Stimulated activated naive CD8-positive, alpha-beta T cell treated with anti-CD3 and anti-CD28 coated beads, Interleukin-15, Interleukin-2, amounts not matched to agents 100 ng/mL and 50 ng/mL, for 24 hours (primary cell): ENCODE data around the gene COMMD4.
A peak's percentile ranks its signal among the peaks of the same experiment; 100 is the strongest.
"Not testable (repeated sequence)": the region's sequence is repeated elsewhere in the genome, so short reads cannot be mapped to it uniquely, and the experiment has no call there.

Source experiments
- H3K27ac Mint-ChIP-seq: one replicate; pipeline ENCODE4 v1.8.0; 2021; ENCODE audit warnings: mild to moderate bottlenecking, mixed read lengths
- H3K27me3 Mint-ChIP-seq: one replicate; pipeline ENCODE4 v1.8.0; 2021; ENCODE audit warnings: mixed read lengths
- H3K36me3 Mint-ChIP-seq: one replicate; pipeline ENCODE4 v1.8.0; 2021; ENCODE audit warnings: low read depth, mixed read lengths
- H3K4me1 Mint-ChIP-seq: one replicate; pipeline ENCODE4 v1.8.0; 2021; ENCODE audit warnings: low read depth, mixed read lengths
- H3K4me3 Mint-ChIP-seq: one replicate; pipeline ENCODE4 v1.8.0; 2021; ENCODE audit warnings: mild to moderate bottlenecking, mixed read lengths
- H3K9me3 Mint-ChIP-seq: one replicate; pipeline ENCODE4 v1.8.0; 2021; ENCODE audit warnings: mixed read lengths

Gene COMMD4

GRCh38 chr15:75335705-75336355, at the start of gene COMMD4:
TSS of gene COMMD4 (plus strand) at chr15:75336063. CDS start at chr15:75336090, 27 bp downstream.
- Mint-ChIP-seq H3K27me3 (no peaks in the 10 kb centered on the region), H3K27ac (peak within 1 kb of the TSS; percentile 90), H3K36me3 (peaks cover 9% of the 10 kb centered on the region), H3K4me3 (peak within 1 kb of the TSS; percentile 92), H3K9me3 (no peaks in the 10 kb centered on the region), H3K4me1 (peaks cover 23% of the 10 kb centered on the region)

- not testable (repeated sequence) for H3K4me1 Mint-ChIP-seq, H3K9me3 Mint-ChIP-seq, H3K36me3 Mint-ChIP-seq, H3K4me3 Mint-ChIP-seq, H3K27ac Mint-ChIP-seq, H3K27me3 Mint-ChIP-seq
Measured at GRCh38 chr15:75293660-75294059, 42.2 kb upstream of the COMMD4 start.

- not testable (repeated sequence) for H3K4me1 Mint-ChIP-seq, H3K9me3 Mint-ChIP-seq, H3K36me3 Mint-ChIP-seq, H3K4me3 Mint-ChIP-seq, H3K27me3 Mint-ChIP-seq, H3K27ac Mint-ChIP-seq
Measured at GRCh38 chr15:75298541-75299310, 37.1 kb upstream of the COMMD4 start.

GRCh38 chr15:75299311-75299688, 36.6 kb upstream of the COMMD4 start:
- not testable (repeated sequence) for H3K4me1 Mint-ChIP-seq, H3K36me3 Mint-ChIP-seq

GRCh38 chr15:75300026-75300425, 35.8 kb upstream of the COMMD4 start:
- not testable (repeated sequence) for H3K9me3 Mint-ChIP-seq, H3K36me3 Mint-ChIP-seq, H3K4me3 Mint-ChIP-seq, H3K27ac Mint-ChIP-seq, H3K4me1 Mint-ChIP-seq
- peaks cover 17% of the 10 kb centered on the region for H3K27me3 Mint-ChIP-seq

More at GRCh38 chr15:75299311-75299688, 36.6 kb upstream of the COMMD4 start:
- H3K9me3 Mint-ChIP-seq, H3K27me3 Mint-ChIP-seq, H3K27ac Mint-ChIP-seq, H3K4me3 Mint-ChIP-seq: not testable (repeated sequence)

GRCh38 chr15:75302318-75302717, 33.5 kb upstream of the COMMD4 start:
- Mint-ChIP-seq H3K4me3 (no peak overlapping the region), H3K27me3 (peaks cover 34% of the 10 kb centered on the region), H3K27ac (no peak overlapping the region), H3K36me3 (no peaks in the 10 kb centered on the region), H3K9me3 (no peaks in the 10 kb centered on the region), H3K4me1 (no peaks in the 10 kb centered on the region)

- H3K27me3 Mint-ChIP-seq = peaks cover 39% of the 10 kb centered on the region
- not testable (repeated sequence) for H3K4me3 Mint-ChIP-seq, H3K27ac Mint-ChIP-seq, H3K36me3 Mint-ChIP-seq, H3K4me1 Mint-ChIP-seq, H3K9me3 Mint-ChIP-seq
Measured at GRCh38 chr15:75302753-75303152, 33.1 kb upstream of the COMMD4 start.

GRCh38 chr15:75306188-75306587, 29.7 kb upstream of the COMMD4 start:
- Mint-ChIP-seq H3K27me3 (peaks cover 52% of the 10 kb centered on the region), H3K4me3 (no peak overlapping the region), H3K27ac (no peak overlapping the region), H3K9me3 (no peaks in the 10 kb centered on the region), H3K36me3 (no peaks in the 10 kb centered on the region), H3K4me1 (no peaks in the 10 kb centered on the region)

- Mint-ChIP-seq H3K9me3 (no peaks in the 10 kb centered on the region), H3K4me3 (no peak overlapping the region)
Measured at GRCh38 chr15:75307778-75308390, 28.0 kb upstream of the COMMD4 start.

GRCh38 chr15:75309711-75310110, 26.2 kb upstream of the COMMD4 start:
- H3K9me3 Mint-ChIP-seq = no peaks in the 10 kb centered on the region
- peaks cover 15% of the 10 kb centered on the region for H3K4me1 Mint-ChIP-seq
- H3K27ac Mint-ChIP-seq = no peak overlapping the region
- H3K4me3 Mint-ChIP-seq = no peak overlapping the region
- H3K36me3 Mint-ChIP-seq = no peaks in the 10 kb centered on the region
- H3K27me3 Mint-ChIP-seq = peaks cover 43% of the 10 kb centered on the region

More at GRCh38 chr15:75307778-75308390, 28.0 kb upstream of the COMMD4 start:
- Mint-ChIP-seq H3K36me3 (no peaks in the 10 kb centered on the region), H3K27ac (no peak overlapping the region), H3K4me1 (peaks cover 8% of the 10 kb centered on the region), H3K27me3 (peaks cover 56% of the 10 kb centered on the region)

- H3K27me3 Mint-ChIP-seq = peaks cover 20% of the 10 kb centered on the region
- H3K4me3 Mint-ChIP-seq, H3K27ac Mint-ChIP-seq, H3K36me3 Mint-ChIP-seq, H3K9me3 Mint-ChIP-seq: not testable (repeated sequence)
- peaks cover 15% of the 10 kb centered on the region for H3K4me1 Mint-ChIP-seq
Measured at GRCh38 chr15:75312548-75312947, 23.3 kb upstream of the COMMD4 start.

GRCh38 chr15:75313116-75313845, 22.6 kb upstream of the COMMD4 start:
- Mint-ChIP-seq H3K4me3 (no peak overlapping the region), H3K27ac (no peak overlapping the region), H3K9me3 (no peaks in the 10 kb centered on the region), H3K36me3 (no peaks in the 10 kb centered on the region), H3K27me3 (peaks cover 12% of the 10 kb centered on the region), H3K4me1 (peaks cover 15% of the 10 kb centered on the region)

- Mint-ChIP-seq H3K36me3 (no peaks in the 10 kb centered on the region), H3K27ac (no peak overlapping the region), H3K4me3 (no peak overlapping the region), H3K4me1 (peaks cover 15% of the 10 kb centered on the region), H3K9me3 (no peaks in the 10 kb centered on the region), H3K27me3 (peaks cover 7% of the 10 kb centered on the region)
Measured at GRCh38 chr15:75314552-75315290, 21.1 kb upstream of the COMMD4 start.

GRCh38 chr15:75319231-75319897, 16.5 kb upstream of the COMMD4 start:
- not testable (repeated sequence) for H3K27ac Mint-ChIP-seq, H3K36me3 Mint-ChIP-seq, H3K4me3 Mint-ChIP-seq, H3K27me3 Mint-ChIP-seq, H3K4me1 Mint-ChIP-seq, H3K9me3 Mint-ChIP-seq
